GM19463 (cell line): ENCODE results near the gene SPACDR.
"Not testable (repeated sequence)": the region's sequence is repeated elsewhere in the genome, so short reads cannot be mapped to it uniquely, and the experiment has no call there.

Experiments used
- ATAC-seq: cut with Tn5 transposase; IDR thresholded peaks from one replicate; pipeline ENCODE4 v1.9.1; 2021; ENCODE audit warnings: mild to moderate bottlenecking, moderate library complexity; ENCODE audit not compliant: unreplicated experiment

The SPACDR gene

GRCh38 chr7:100466653-100467605, 2.9 kb upstream of the SPACDR start:
- ATAC-seq: no peak

- ATAC-seq: no peak
These were observed 1.7 kb upstream of the SPACDR start for GRCh38 chr7:100465702-100466311.

GRCh38 chr7:100465299-100465698, 1.2 kb upstream of the SPACDR start:
- no peak for ATAC-seq

- no peak for ATAC-seq
These were observed 731 bp upstream of the SPACDR start for GRCh38 chr7:100464791-100465190.

- ATAC-seq: no peak
These were observed 7.0 kb downstream of the SPACDR start for GRCh38 chr7:100457033-100457432.

GRCh38 chr7:100456562-100456961, 7.5 kb downstream of the SPACDR start:
- no peak for ATAC-seq

- ATAC-seq: no peak
These were observed 8.9 kb downstream of the SPACDR start for GRCh38 chr7:100455206-100455605.

- not testable (repeated sequence) for ATAC-seq
These were observed 10.2 kb downstream of the SPACDR start for GRCh38 chr7:100453854-100454253.

- no peak for ATAC-seq
These were observed 11.5 kb downstream of the SPACDR start for GRCh38 chr7:100452513-100452912.

- no peak for ATAC-seq
These were observed 14.8 kb downstream of the SPACDR start for GRCh38 chr7:100449190-100449795.

GRCh38 chr7:100447363-100447762, 16.7 kb downstream of the SPACDR start:
- not testable (repeated sequence) for ATAC-seq

- ATAC-seq: no peak
These were observed 18.0 kb downstream of the SPACDR start for GRCh38 chr7:100446040-100446439.

GRCh38 chr7:100444311-100445278, 19.5 kb downstream of the SPACDR start:
- no peak for ATAC-seq

- no peak for ATAC-seq
These were observed 20.8 kb downstream of the SPACDR start for GRCh38 chr7:100443096-100443840.

GRCh38 chr7:100441641-100442535, 22.2 kb downstream of the SPACDR start:
- no peak for ATAC-seq

GRCh38 chr7:100439244-100439643, 24.8 kb downstream of the SPACDR start:
- not testable (repeated sequence) for ATAC-seq

- ATAC-seq: not testable (repeated sequence)
These were observed 25.3 kb downstream of the SPACDR start for GRCh38 chr7:100438731-100439130.

- ATAC-seq: no peak
These were observed 25.9 kb downstream of the SPACDR start for GRCh38 chr7:100438172-100438571.
